Measurements from ENCODE around the gene OGFOD1.

The OGFOD1 gene

DNA sequence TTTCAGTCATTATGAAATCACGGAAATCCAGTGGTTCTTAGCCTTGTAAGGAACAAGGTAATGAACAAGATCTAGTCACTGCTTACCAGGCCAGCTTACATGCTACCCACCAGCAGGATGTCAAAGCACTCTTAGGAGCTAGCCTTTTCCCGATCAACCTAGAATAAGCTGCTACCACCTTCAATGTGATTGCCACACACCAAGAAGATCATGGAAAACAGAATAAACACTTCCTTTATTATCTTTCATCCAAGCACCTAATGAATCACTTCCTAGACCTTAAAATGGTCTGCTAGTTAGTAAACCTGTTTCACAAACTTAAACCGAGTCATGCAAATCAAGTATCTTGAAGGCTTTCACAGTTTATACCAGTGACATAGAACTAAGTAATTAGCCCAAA lies 63.5 kb downstream of the OGFOD1 start:
- peaks cover 0 to 5% of the 10 kb centered on the region in 2 donors for H3K9me3 ChIP-seq (replicated peaks in 1 of 2; ENCODE audit: control insufficient read depth in 2 of 2, insufficient read depth in 1 of 2, low read depth in 1 of 2, low read length in 2 of 2)
- H3K4me1 ChIP-seq (ENCODE audit: control insufficient read depth in 2 of 2, insufficient read depth in 1 of 2, low read depth in 1 of 2, low read length in 2 of 2), result peaks cover 1% of the 10 kb centered on the region in 2 donors
- H3K4me2 ChIP-seq (ENCODE audit: insufficient read depth, low read length, poor library complexity, severe bottlenecking), result no peak overlapping the region
- no peak overlapping the region for H3K23ac ChIP-seq (ENCODE audit: low read depth, low read length, poor library complexity)
- H4K91ac ChIP-seq (ENCODE audit: low read depth, low read length, poor library complexity), result no peak overlapping the region
- no peak overlapping the region for H3K9ac ChIP-seq (ENCODE audit: low read depth, low read length, poor library complexity)
- no peaks in the 10 kb centered on the region for H3K79me1 ChIP-seq (ENCODE audit: low read depth, low read length)
- no peak overlapping the region for H3K14ac ChIP-seq (ENCODE audit: low read length)
- H3K27me3 ChIP-seq (ENCODE audit: control insufficient read depth in 3 of 3, insufficient read depth in 3 of 3, low read depth in 1 of 3, low read length in 3 of 3), result no peaks in the 10 kb centered on the region
- H3K18ac ChIP-seq (ENCODE audit: low read length), result no peak overlapping the region
- H3K36me3 ChIP-seq (replicated peaks in 1 of 2; ENCODE audit: control insufficient read depth in 2 of 2, insufficient read depth in 2 of 2, low read length in 2 of 2), result peaks cover 0 to 33% of the 10 kb centered on the region in 2 donors
- H2AFZ ChIP-seq (ENCODE audit: low read length), result no peak overlapping the region
- H2BK5ac ChIP-seq (ENCODE audit: low read length), result no peak overlapping the region
- H4K8ac ChIP-seq (ENCODE audit: low read depth, low read length), result no peak overlapping the region
- H3K4ac ChIP-seq (ENCODE audit: low read length), result no peak overlapping the region
- no CpG with 5 or more reads among the region's 3 CpGs for WGBS, 2 donors (ENCODE audit: extremely low coverage in 2 of 2, insufficient read length in 2 of 2, insufficient replicate concordance in 1 of 2)
- no peak overlapping the region for H2BK12ac ChIP-seq (ENCODE audit: low read length)
- no peak overlapping the region for H3K27ac ChIP-seq (replicated peaks; ENCODE audit: low read length)
- no peak overlapping the region for H2AK5ac ChIP-seq (ENCODE audit: low read depth, low read length)
- H3K4me3 ChIP-seq (ENCODE audit: low read length in 2 of 2), result no peak overlapping the region
- no peak for DNase-seq (ENCODE audit: low spot score)
- no peak overlapping the region for H2BK15ac ChIP-seq (ENCODE audit: low read length)
- H2BK120ac ChIP-seq (ENCODE audit: low read depth, low read length), result no peak overlapping the region

DNA sequence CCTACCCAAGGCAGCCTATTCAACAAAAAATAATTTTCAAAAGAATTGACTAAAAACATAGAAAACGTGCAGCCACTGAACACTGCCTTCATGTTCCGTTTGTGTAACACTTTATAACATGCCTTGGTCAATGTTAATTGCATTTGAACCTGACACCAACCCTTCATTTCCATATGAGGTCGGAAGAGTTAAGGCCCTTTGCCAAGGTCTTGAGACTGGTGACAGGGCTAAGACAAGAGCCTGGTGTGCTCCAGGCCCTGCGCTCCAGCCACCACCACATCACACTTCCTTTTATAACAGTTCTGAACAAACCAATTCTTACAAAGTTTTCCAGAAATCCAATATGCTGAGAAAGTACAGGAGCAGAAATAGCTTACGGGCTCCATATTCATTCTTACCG lies 64.3 kb downstream of the OGFOD1 start:
- Histone ChIP-seq H3K4me1 (ENCODE audit: control insufficient read depth in 2 of 2, insufficient read depth in 1 of 2, low read depth in 1 of 2, low read length in 2 of 2) (peaks cover 1 to 3% of the 10 kb centered on the region in 2 donors), H2BK12ac (ENCODE audit: low read length) (no peak overlapping the region), H4K8ac (ENCODE audit: low read depth, low read length) (no peak overlapping the region), H3K79me1 (ENCODE audit: low read depth, low read length) (no peaks in the 10 kb centered on the region), H3K18ac (ENCODE audit: low read length) (no peak overlapping the region), H3K27me3 (ENCODE audit: control insufficient read depth in 3 of 3, insufficient read depth in 3 of 3, low read depth in 1 of 3, low read length in 3 of 3) (no peaks in the 10 kb centered on the region), H3K27ac (replicated peaks; ENCODE audit: low read length) (no peak overlapping the region), H3K4ac (ENCODE audit: low read length) (no peak overlapping the region), H2BK120ac (ENCODE audit: low read depth, low read length) (no peak overlapping the region), H3K23ac (ENCODE audit: low read depth, low read length, poor library complexity) (no peak overlapping the region), H2BK5ac (ENCODE audit: low read length) (no peak overlapping the region), H2AK5ac (ENCODE audit: low read depth, low read length) (no peak overlapping the region), H2AFZ (ENCODE audit: low read length) (no peak overlapping the region), H2BK15ac (ENCODE audit: low read length) (no peak overlapping the region), H3K4me3 (ENCODE audit: low read length in 2 of 2) (no peak overlapping the region), H3K4me2 (ENCODE audit: insufficient read depth, low read length, poor library complexity, severe bottlenecking) (no peak overlapping the region), H3K36me3 (replicated peaks in 1 of 2; ENCODE audit: control insufficient read depth in 2 of 2, insufficient read depth in 2 of 2, low read length in 2 of 2) (peaks cover 0 to 25% of the 10 kb centered on the region in 2 donors), H3K9ac (ENCODE audit: low read depth, low read length, poor library complexity) (no peak overlapping the region), H3K14ac (ENCODE audit: low read length) (no peak overlapping the region), H4K91ac (ENCODE audit: low read depth, low read length, poor library complexity) (no peak overlapping the region), H3K9me3 (replicated peaks in 1 of 2; ENCODE audit: control insufficient read depth in 2 of 2, insufficient read depth in 1 of 2, low read depth in 1 of 2, low read length in 2 of 2) (peaks cover 0 to 5% of the 10 kb centered on the region in 2 donors)
- DNase-seq (ENCODE audit: low spot score), result no peak
- WGBS, 2 donors (ENCODE audit: extremely low coverage in 2 of 2, insufficient read length in 2 of 2, insufficient replicate concordance in 1 of 2), result no CpG with 5 or more reads among the region's 6 CpGs

DNA sequence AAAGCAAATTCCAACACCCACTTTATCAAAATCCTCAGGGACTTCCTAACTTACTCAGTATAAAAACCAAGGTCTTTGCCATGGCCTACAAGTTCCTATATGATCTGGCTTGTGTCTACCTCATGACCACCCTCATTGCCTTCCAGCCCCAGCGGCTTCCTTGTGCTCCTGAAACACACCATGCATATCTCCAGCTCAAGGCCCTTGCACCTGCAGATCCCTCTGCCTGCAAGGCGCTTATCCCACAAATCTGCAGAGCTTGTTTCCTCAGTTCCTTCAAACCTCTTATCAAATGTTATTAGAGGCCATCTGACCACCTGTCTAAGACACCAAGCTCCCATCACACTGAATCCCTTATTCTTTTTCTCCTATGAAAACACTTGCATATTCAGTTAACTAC lies 65.9 kb downstream of the OGFOD1 start:
- Histone ChIP-seq H3K79me1 (ENCODE audit: low read depth, low read length) (no peaks in the 10 kb centered on the region), H2BK12ac (ENCODE audit: low read length) (no peak overlapping the region), H2BK5ac (ENCODE audit: low read length) (no peak overlapping the region), H3K9me3 (replicated peaks in 1 of 2; ENCODE audit: control insufficient read depth in 2 of 2, insufficient read depth in 1 of 2, low read depth in 1 of 2, low read length in 2 of 2) (peaks cover 0 to 4% of the 10 kb centered on the region in 2 donors), H3K18ac (ENCODE audit: low read length) (no peak overlapping the region), H3K27me3 (ENCODE audit: control insufficient read depth in 3 of 3, insufficient read depth in 3 of 3, low read depth in 1 of 3, low read length in 3 of 3) (no peaks in the 10 kb centered on the region), H3K4ac (ENCODE audit: low read length) (no peak overlapping the region), H3K36me3 (replicated peaks in 1 of 2; ENCODE audit: control insufficient read depth in 2 of 2, insufficient read depth in 2 of 2, low read length in 2 of 2) (peaks cover 0 to 11% of the 10 kb centered on the region in 2 donors), H2BK15ac (ENCODE audit: low read length) (no peak overlapping the region), H3K9ac (ENCODE audit: low read depth, low read length, poor library complexity) (no peak overlapping the region), H2AFZ (ENCODE audit: low read length) (no peak overlapping the region), H2BK120ac (ENCODE audit: low read depth, low read length) (no peak overlapping the region), H2AK5ac (ENCODE audit: low read depth, low read length) (no peak overlapping the region), H3K27ac (replicated peaks; ENCODE audit: low read length) (no peak overlapping the region), H4K91ac (ENCODE audit: low read depth, low read length, poor library complexity) (no peak overlapping the region), H3K14ac (ENCODE audit: low read length) (no peak overlapping the region), H4K8ac (ENCODE audit: low read depth, low read length) (no peak overlapping the region), H3K4me2 (ENCODE audit: insufficient read depth, low read length, poor library complexity, severe bottlenecking) (no peak overlapping the region), H3K4me1 (ENCODE audit: control insufficient read depth in 2 of 2, insufficient read depth in 1 of 2, low read depth in 1 of 2, low read length in 2 of 2) (peaks cover 1 to 3% of the 10 kb centered on the region in 2 donors), H3K4me3 (ENCODE audit: low read length in 2 of 2) (no peak overlapping the region), H3K23ac (ENCODE audit: low read depth, low read length, poor library complexity) (no peak overlapping the region)
- WGBS, 2 donors (ENCODE audit: extremely low coverage in 2 of 2, insufficient read length in 2 of 2, insufficient replicate concordance in 1 of 2), result no CpG with 5 or more reads among the region's 2 CpGs
- no peak for DNase-seq (ENCODE audit: low spot score)

DNA sequence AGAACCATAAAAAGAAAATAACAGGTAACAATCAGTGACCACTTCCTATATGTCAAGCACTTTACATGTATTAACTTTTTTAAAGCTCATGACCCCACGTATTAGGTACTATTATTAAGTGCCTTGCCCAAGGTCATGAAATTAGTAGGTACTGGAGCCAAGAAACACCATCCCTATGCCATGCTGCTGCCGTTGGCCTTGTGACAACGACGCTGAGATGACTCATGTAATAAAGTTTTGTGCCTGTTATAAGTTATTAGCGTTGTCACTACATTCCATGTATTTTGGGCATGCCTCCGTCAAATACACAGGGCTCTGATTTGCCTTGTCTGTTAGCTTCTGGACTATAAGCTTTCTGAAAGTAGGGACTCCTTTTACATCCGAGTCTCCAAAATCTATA lies 67.1 kb downstream of the OGFOD1 start:
- H4K91ac ChIP-seq (ENCODE audit: low read depth, low read length, poor library complexity), result no peak overlapping the region
- no peak overlapping the region for H2AFZ ChIP-seq (ENCODE audit: low read length)
- no peak overlapping the region for H3K4me2 ChIP-seq (ENCODE audit: insufficient read depth, low read length, poor library complexity, severe bottlenecking)
- no peak overlapping the region for H2BK12ac ChIP-seq (ENCODE audit: low read length)
- H3K79me1 ChIP-seq (ENCODE audit: low read depth, low read length), result no peaks in the 10 kb centered on the region
- no peaks in the 10 kb centered on the region for H3K36me3 ChIP-seq (replicated peaks in 1 of 2; ENCODE audit: control insufficient read depth in 2 of 2, insufficient read depth in 2 of 2, low read length in 2 of 2)
- no peak overlapping the region for H3K4me3 ChIP-seq (ENCODE audit: low read length in 2 of 2)
- DNase-seq (ENCODE audit: low spot score), result no peak
- H2BK15ac ChIP-seq (ENCODE audit: low read length), result no peak overlapping the region
- H3K4ac ChIP-seq (ENCODE audit: low read length), result no peak overlapping the region
- H3K9ac ChIP-seq (ENCODE audit: low read depth, low read length, poor library complexity), result no peak overlapping the region
- H3K23ac ChIP-seq (ENCODE audit: low read depth, low read length, poor library complexity), result no peak overlapping the region
- H3K27me3 ChIP-seq (ENCODE audit: control insufficient read depth in 3 of 3, insufficient read depth in 3 of 3, low read depth in 1 of 3, low read length in 3 of 3), result no peaks in the 10 kb centered on the region
- peaks cover 1 to 3% of the 10 kb centered on the region in 2 donors for H3K4me1 ChIP-seq (ENCODE audit: control insufficient read depth in 2 of 2, insufficient read depth in 1 of 2, low read depth in 1 of 2, low read length in 2 of 2)
- H3K14ac ChIP-seq (ENCODE audit: low read length), result no peak overlapping the region
- H2AK5ac ChIP-seq (ENCODE audit: low read depth, low read length), result no peak overlapping the region
- no peak overlapping the region for H3K18ac ChIP-seq (ENCODE audit: low read length)
- no peak overlapping the region for H2BK5ac ChIP-seq (ENCODE audit: low read length)
- no peaks in the 10 kb centered on the region for H3K9me3 ChIP-seq (replicated peaks in 1 of 2; ENCODE audit: control insufficient read depth in 2 of 2, insufficient read depth in 1 of 2, low read depth in 1 of 2, low read length in 2 of 2)
- H4K8ac ChIP-seq (ENCODE audit: low read depth, low read length), result no peak overlapping the region
- no CpG with 5 or more reads among the region's 7 CpGs for WGBS, 2 donors (ENCODE audit: extremely low coverage in 2 of 2, insufficient read length in 2 of 2, insufficient replicate concordance in 1 of 2)
- H2BK120ac ChIP-seq (ENCODE audit: low read depth, low read length), result no peak overlapping the region
- no peak overlapping the region for H3K27ac ChIP-seq (replicated peaks; ENCODE audit: low read length)

Measured in neuronal stem cell (in vitro differentiated cells).